ENCODE results near the gene KASH5.
A peak's percentile ranks its signal among the peaks of the same experiment; 100 is the strongest.
"Not testable (repeated sequence)": the region's sequence is repeated elsewhere in the genome, so short reads cannot be mapped to it uniquely, and the experiment has no call there.

The KASH5 gene

GRCh38 chr19:49362048-49362928 lies 25.8 kb upstream of the KASH5 start, which contains the start of gene TEAD2:
Gene TEAD2, minus strand, starts transcription at chr19:49362416. Its CDS starts 2,341 bp downstream, at chr19:49360075.
- no peak for DNase-seq (ENCODE audit: low read depth in 2 of 2)

GRCh38 chr19:49362929-49363267 lies 25.2 kb upstream of the KASH5 start:
- DNase-seq (ENCODE audit: low read depth in 2 of 2), result no peak

- DNase-seq (ENCODE audit: low read depth in 2 of 2), result peak; percentile 42 to 78
Observed at GRCh38 chr19:49363268-49364082, 24.6 kb upstream of the KASH5 start, which contains the start of gene DKKL1. Gene DKKL1, plus strand, starts transcription at chr19:49363877. Its CDS starts 122 bp downstream, at chr19:49363999.

GRCh38 chr19:49364083-49364737 lies 23.8 kb upstream of the KASH5 start:
- no peak for DNase-seq (ENCODE audit: low read depth in 2 of 2)

- no peak for DNase-seq (ENCODE audit: low read depth in 2 of 2)
Observed at GRCh38 chr19:49366110-49366509, 21.9 kb upstream of the KASH5 start.

- no peak for DNase-seq (ENCODE audit: low read depth in 2 of 2)
Observed at GRCh38 chr19:49368711-49369358, 19.2 kb upstream of the KASH5 start.

- no peak for DNase-seq (ENCODE audit: low read depth in 2 of 2)
Observed at GRCh38 chr19:49371184-49371583, 16.9 kb upstream of the KASH5 start.

- DNase-seq (ENCODE audit: low read depth in 2 of 2), result not testable (repeated sequence)
Observed at GRCh38 chr19:49373174-49373573, 14.9 kb upstream of the KASH5 start.

- no peak for DNase-seq (ENCODE audit: low read depth in 2 of 2)
Observed at GRCh38 chr19:49374665-49375434, 13.2 kb upstream of the KASH5 start.

GRCh38 chr19:49378512-49378911 lies 9.5 kb upstream of the KASH5 start:
- DNase-seq (ENCODE audit: low read depth in 2 of 2), result no peak

- no peak for DNase-seq (ENCODE audit: low read depth in 2 of 2)
Observed at GRCh38 chr19:49380391-49380790, 7.7 kb upstream of the KASH5 start.

- no peak for DNase-seq (ENCODE audit: low read depth in 2 of 2)
Observed at GRCh38 chr19:49382639-49383038, 5.4 kb upstream of the KASH5 start.

- DNase-seq (ENCODE audit: low read depth in 2 of 2), result no peak
Observed at GRCh38 chr19:49383599-49383998, 4.5 kb upstream of the KASH5 start.

- DNase-seq (ENCODE audit: low read depth in 2 of 2), result no peak
Observed at GRCh38 chr19:49389406-49389805, 1.4 kb downstream of the KASH5 start.

- no peak for DNase-seq (ENCODE audit: low read depth in 2 of 2)
Observed at GRCh38 chr19:49390131-49390928, 2.3 kb downstream of the KASH5 start.

GRCh38 chr19:49390929-49391359 lies 2.9 kb downstream of the KASH5 start:
- DNase-seq (ENCODE audit: low read depth in 2 of 2), result no peak

GRCh38 chr19:49391581-49392399 lies 3.7 kb downstream of the KASH5 start:
- peak; percentile 66 to 69 for DNase-seq (ENCODE audit: low read depth in 2 of 2)

GRCh38 chr19:49393881-49394280 lies 5.8 kb downstream of the KASH5 start:
- no peak for DNase-seq (ENCODE audit: low read depth in 2 of 2)

Measured in activated CD4-positive, alpha-beta T cell treated with anti-CD3 and anti-CD28 coated beads for 24 hours (primary cell).